HEK293T (cell line): Measurements from ENCODE around the gene SPRTN.

Experiments used
- CTCF ChIA-PET: fragments of 350-600 bp; formaldehyde crosslinking; extraction: SDS; loops from one replicate; lab custom pipeline; 2021; ENCODE audit warnings: antibody characterized with exemption, inconsistent platforms; lab: Yijun Ruan, JAX
- POLR2A ChIA-PET: fragments of 350-600 bp; formaldehyde crosslinking; extraction: SDS; loops from one replicate; lab custom pipeline; 2020; ENCODE audit warnings: antibody characterized with exemption, inconsistent platforms; lab: Yijun Ruan, JAX
- DNase-seq: peaks from one replicate; pipeline ENCODE4 v3.0.0; 2012; ENCODE audit warnings: mixed read lengths; ENCODE audit errors: extremely low spot score
- ARNT ChIP-seq: fragments of 450-650 bp; IDR thresholded peaks from 2 replicates; pipeline ENCODE4 v1.6.1; 2017; ENCODE audit warnings: mild to moderate bottlenecking
- BHLHE40 ChIP-seq: fragments of 450-650 bp; IDR thresholded peaks from 2 replicates; pipeline ENCODE4 v1.6.1; 2016; ENCODE audit warnings: mild to moderate bottlenecking, moderate library complexity, borderline replicate concordance
- CTBP1 ChIP-seq: fragments of 450-650 bp; IDR thresholded peaks from 2 replicates; pipeline ENCODE4 v1.6.1; 2016; ENCODE audit warnings: borderline replicate concordance
- ELF4 ChIP-seq: fragments of 450-650 bp; IDR thresholded peaks from 2 replicates; pipeline ENCODE4 v1.6.1; 2017; ENCODE audit warnings: antibody characterized with exemption
- FOXA1 ChIP-seq: fragments of 450-650 bp; IDR thresholded peaks from 2 replicates; pipeline ENCODE4 v1.6.1; 2016; ENCODE audit warnings: mild to moderate bottlenecking
- FOXK2 ChIP-seq: fragments of 450-650 bp; IDR thresholded peaks from 2 replicates; pipeline ENCODE4 v1.6.1; 2016; ENCODE audit warnings: mild to moderate bottlenecking
- FOXM1 ChIP-seq: fragments of 450-650 bp; IDR thresholded peaks from 2 replicates; pipeline ENCODE4 v1.6.1; 2017; ENCODE audit warnings: mild to moderate bottlenecking, borderline replicate concordance
- HDGF ChIP-seq: fragments of 450-650 bp; IDR thresholded peaks from 2 replicates; pipeline ENCODE4 v1.6.1; 2017; ENCODE audit warnings: antibody characterized with exemption, borderline replicate concordance
- L3MBTL2 ChIP-seq: fragments of 450-650 bp; conservative IDR thresholded peaks from 2 replicates; pipeline ENCODE4 v1.6.1; 2016; ENCODE audit warnings: mild to moderate bottlenecking
- LEF1 ChIP-seq: fragments of 450-650 bp; IDR thresholded peaks from 2 replicates; pipeline ENCODE4 v1.6.1; 2017; ENCODE audit warnings: mild to moderate bottlenecking, borderline replicate concordance
- NFRKB ChIP-seq: fragments of 450-650 bp; IDR thresholded peaks from 2 replicates; pipeline ENCODE4 v1.6.1; 2016; ENCODE audit warnings: mild to moderate bottlenecking, moderate library complexity
- PKNOX1 ChIP-seq: fragments of 450-650 bp; IDR thresholded peaks from 2 replicates; pipeline ENCODE4 v1.6.1; 2016
- SP1 ChIP-seq: fragments of 450-650 bp; IDR thresholded peaks from 2 replicates; pipeline ENCODE4 v1.6.1; 2017
- SUZ12 ChIP-seq: fragments of 450-650 bp; IDR thresholded peaks from 2 replicates; pipeline ENCODE4 v1.6.1; 2016; ENCODE audit warnings: mild to moderate bottlenecking
- TARDBP ChIP-seq: fragments of 450-650 bp; IDR thresholded peaks from 2 replicates; pipeline ENCODE4 v1.6.1; 2016
- ZNF384 ChIP-seq: fragments of 450-650 bp; IDR thresholded peaks from 2 replicates; pipeline ENCODE4 v1.6.1; 2016

Gene SPRTN

GRCh38 chr1:231363624-231364023 lies 25.5 kb downstream of the SPRTN start:
- DNase-seq = no peak
- TF ChIP-seq ELF4 = no peak
- no peak for TF ChIP-seq TARDBP
- TF ChIP-seq SP1 = no peak
- TF ChIP-seq FOXA1 = no peak
- no peak for TF ChIP-seq ZNF384
- no peak for TF ChIP-seq L3MBTL2
- TF ChIP-seq LEF1 = no peak
- TF ChIP-seq NFRKB = no peak
- no peak for TF ChIP-seq ARNT
- TF ChIP-seq BHLHE40 = no peak
- TF ChIP-seq HDGF = no peak
- no peak for TF ChIP-seq PKNOX1
- TF ChIP-seq SUZ12 = no peak
- TF ChIP-seq FOXM1 = no peak
- no peak for TF ChIP-seq FOXK2
- TF ChIP-seq CTBP1 = no peak
- ChIA-PET CTCF (interaction anchor here (1.9 kb wide), 1 partner anchor 227 kb away, joined by 5 read pairs; no protein-coding TSS in a partner anchor), POLR2A (interaction anchor here (1.2 kb wide), 1 partner anchor 58 kb away, joined by 3 read pairs; no protein-coding TSS in a partner anchor)

GRCh38 chr1:231364192-231364591 lies 26.1 kb downstream of the SPRTN start:
- no peak for TF ChIP-seq LEF1
- TF ChIP-seq PKNOX1 = no peak
- no peak for TF ChIP-seq HDGF
- no peak for TF ChIP-seq NFRKB
- no peak for TF ChIP-seq ZNF384
- TF ChIP-seq BHLHE40 = no peak
- no peak for TF ChIP-seq SUZ12
- TF ChIP-seq FOXA1 = no peak
- no peak for TF ChIP-seq CTBP1
- TF ChIP-seq SP1 = no peak
- TF ChIP-seq ELF4 = no peak
- ChIA-PET POLR2A (no interaction called here), CTCF (no interaction called here)
- no peak for DNase-seq

- ChIA-PET CTCF (interaction anchor here (1.0 kb wide), 1 partner anchor 17 kb away, joined by 3 read pairs; no protein-coding TSS in a partner anchor), POLR2A (interaction anchor here (1.0 kb wide), 1 partner anchor 159 kb away, joined by 3 read pairs; the partner anchor contains the start of gene TSNAX)
- TF ChIP-seq ZNF384 (no peak), SUZ12 (no peak), ARNT (no peak), CTBP1 (no peak), FOXM1 (no peak), L3MBTL2 (no peak), SP1 (no peak), NFRKB (no peak), HDGF (no peak), LEF1 (no peak), FOXK2 (no peak), PKNOX1 (no peak), FOXA1 (no peak), TARDBP (no peak), ELF4 (no peak), BHLHE40 (no peak)
- DNase-seq = no peak
These were observed 31.2 kb downstream of the SPRTN start for GRCh38 chr1:231369282-231369681.

- ChIA-PET POLR2A (interaction anchor here (0.8 to 1.1 kb wide), 2 partner anchors 10 to 48 kb away, joined by 3 to 4 read pairs; no protein-coding TSS in a partner anchor), CTCF (no interaction called here)
- no peak for DNase-seq
- TF ChIP-seq FOXK2 (no peak), SP1 (no peak), HDGF (no peak), L3MBTL2 (no peak), LEF1 (no peak), ZNF384 (no peak), SUZ12 (no peak), PKNOX1 (no peak), FOXM1 (no peak), ELF4 (no peak), CTBP1 (no peak), TARDBP (no peak), BHLHE40 (no peak), ARNT (no peak), NFRKB (no peak), FOXA1 (no peak)
These were observed 34.4 kb downstream of the SPRTN start for GRCh38 chr1:231372501-231372900.

- POLR2A ChIA-PET = no interaction called here
- TF ChIP-seq ELF4 (no peak), SUZ12 (no peak), TARDBP (no peak), FOXM1 (no peak), SP1 (no peak), HDGF (no peak), BHLHE40 (no peak), PKNOX1 (no peak), LEF1 (no peak), CTBP1 (no peak), FOXK2 (no peak), L3MBTL2 (no peak), ZNF384 (no peak), NFRKB (no peak), FOXA1 (no peak), ARNT (no peak)
- CTCF ChIA-PET = interaction anchor here (0.6 to 0.9 kb wide), 2 partner anchors 14 to 18 kb away, joined by 3 read pairs; no protein-coding TSS in a partner anchor
- DNase-seq = no peak
These were observed 36.3 kb downstream of the SPRTN start for GRCh38 chr1:231374394-231374793.
